Cardiac atrium fibroblast (primary cell): ENCODE results near the gene GCNT3. TPM values are rescaled to one million over a fixed set of nuclear protein-coding genes. Genes with fewer than 3 reads are reported as not detected.

Source experiments
- total RNA-seq: library from RNA; depleted of rRNA; stranded (reverse); fragments of >200 nt; gene quantifications from 2 replicates; pipeline ENCODE4 v1.2.3, GENCODE V29; 2015

Gene GCNT3, protein sequence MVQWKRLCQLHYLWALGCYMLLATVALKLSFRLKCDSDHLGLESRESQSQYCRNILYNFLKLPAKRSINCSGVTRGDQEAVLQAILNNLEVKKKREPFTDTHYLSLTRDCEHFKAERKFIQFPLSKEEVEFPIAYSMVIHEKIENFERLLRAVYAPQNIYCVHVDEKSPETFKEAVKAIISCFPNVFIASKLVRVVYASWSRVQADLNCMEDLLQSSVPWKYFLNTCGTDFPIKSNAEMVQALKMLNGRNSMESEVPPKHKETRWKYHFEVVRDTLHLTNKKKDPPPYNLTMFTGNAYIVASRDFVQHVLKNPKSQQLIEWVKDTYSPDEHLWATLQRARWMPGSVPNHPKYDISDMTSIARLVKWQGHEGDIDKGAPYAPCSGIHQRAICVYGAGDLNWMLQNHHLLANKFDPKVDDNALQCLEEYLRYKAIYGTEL
- not detected in 2 replicates for total RNA-seq

DNA sequence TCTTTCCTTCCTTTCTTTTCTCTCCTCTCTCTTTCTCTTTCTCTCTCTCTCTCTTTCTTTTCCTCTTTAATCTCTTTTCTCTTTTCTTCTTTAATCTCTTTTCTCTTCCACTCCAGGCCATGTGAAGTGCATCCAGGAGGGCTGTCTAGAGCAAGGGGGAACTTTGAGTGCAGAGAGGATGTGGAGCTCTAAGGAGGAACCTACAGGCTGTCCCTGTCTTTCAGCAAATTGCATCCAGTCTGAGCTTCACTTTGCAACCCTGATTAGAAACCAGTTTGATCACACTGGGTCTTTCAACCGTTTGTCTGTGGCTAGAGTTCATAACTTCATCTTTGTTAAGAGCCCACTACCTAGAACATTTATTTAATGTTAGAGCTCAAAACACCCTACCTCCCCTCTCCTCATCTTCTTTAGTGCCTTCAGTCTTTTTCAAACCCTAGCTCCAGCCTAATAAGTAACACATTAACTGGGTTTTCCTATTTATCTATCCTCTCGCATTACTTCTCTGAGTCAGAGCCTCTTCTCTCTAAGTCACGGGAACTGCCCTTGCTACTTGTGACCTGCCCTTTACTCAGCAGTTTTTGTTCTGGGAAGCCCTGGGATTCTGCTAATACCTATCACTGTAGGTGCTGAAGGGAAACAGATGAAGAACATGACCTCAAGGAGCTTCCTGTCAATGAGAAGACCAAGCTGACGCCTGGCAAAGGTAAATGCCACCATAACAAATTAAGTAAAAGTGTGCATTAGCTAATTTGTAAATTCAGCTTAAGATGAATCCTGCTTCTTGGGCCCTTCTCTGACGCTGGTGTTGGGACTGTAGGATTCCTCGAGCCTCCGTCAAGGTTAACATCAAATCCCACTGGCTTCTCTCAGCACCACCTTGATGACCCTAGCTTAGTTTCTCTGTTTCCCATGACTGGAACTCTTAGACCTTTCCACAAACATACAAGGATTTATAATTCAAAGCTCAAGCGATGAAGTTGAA, at the start of gene GCNT3:
GCNT3 (plus strand) TSS at position 508 of the 985 bp plus-strand sequence. CDS start 6,456 bp downstream, outside the sequence.

DNA sequence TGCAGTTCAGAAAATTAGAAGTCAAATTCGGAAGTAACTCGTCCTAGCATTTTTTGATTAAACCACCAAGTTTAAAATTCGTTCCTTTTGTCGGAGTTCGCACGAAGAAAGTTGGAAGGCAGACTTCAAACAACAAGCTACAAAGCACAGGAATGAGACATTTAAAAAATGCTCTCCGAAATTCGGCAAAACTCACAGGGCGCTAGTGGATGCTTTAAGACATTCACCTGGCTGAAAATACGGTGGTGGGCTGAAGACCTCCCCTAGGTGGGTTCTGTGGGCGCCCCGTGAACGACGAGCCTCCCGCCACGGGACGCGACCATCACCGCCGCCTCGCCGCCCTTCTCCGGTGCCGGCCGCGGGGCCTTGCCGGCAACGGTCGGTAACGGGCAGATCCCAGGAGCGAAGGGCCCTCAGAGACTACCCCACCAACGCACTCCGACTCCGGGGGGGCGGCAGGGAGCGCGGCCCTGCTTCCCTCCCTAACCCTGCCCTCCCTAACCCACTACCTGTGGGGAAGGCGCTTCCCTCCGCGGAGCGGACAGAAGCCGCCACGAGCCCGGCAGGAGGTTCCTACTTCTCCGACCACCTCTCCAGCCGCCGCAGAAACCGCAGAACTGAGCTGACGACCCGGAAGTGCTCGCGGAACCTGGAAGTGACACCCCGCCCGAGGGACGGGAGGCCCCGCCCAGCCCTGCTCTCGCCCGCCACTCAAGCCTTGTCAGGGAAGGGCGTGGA, 45.5 kb downstream of the GCNT3 start, which contains the start of gene GTF2A2:
GTF2A2 (minus strand) TSS at position 619 of the 738 bp plus-strand sequence. CDS start 5,238 bp downstream, outside the sequence.

Other genes with a start within 250 kb of the GCNT3 start
- gene MYO1E, start 238.9 kb upstream of the GCNT3 start, total RNA-seq = 107 and 110 TPM in 2 replicates
- gene FAM81A, start 173.6 kb upstream of the GCNT3 start, total RNA-seq = 0.97 TPM in 1 of 2 replicates, not detected in the other
- gene GTF2A2, start 45.7 kb downstream of the GCNT3 start, total RNA-seq = 26.6 and 112 TPM in 2 replicates
- 68.8 and 90.1 TPM in 2 replicates for gene BNIP2, start 77.5 kb downstream of the GCNT3 start, total RNA-seq